ENCODE data around the gene UTP25.

DNA sequence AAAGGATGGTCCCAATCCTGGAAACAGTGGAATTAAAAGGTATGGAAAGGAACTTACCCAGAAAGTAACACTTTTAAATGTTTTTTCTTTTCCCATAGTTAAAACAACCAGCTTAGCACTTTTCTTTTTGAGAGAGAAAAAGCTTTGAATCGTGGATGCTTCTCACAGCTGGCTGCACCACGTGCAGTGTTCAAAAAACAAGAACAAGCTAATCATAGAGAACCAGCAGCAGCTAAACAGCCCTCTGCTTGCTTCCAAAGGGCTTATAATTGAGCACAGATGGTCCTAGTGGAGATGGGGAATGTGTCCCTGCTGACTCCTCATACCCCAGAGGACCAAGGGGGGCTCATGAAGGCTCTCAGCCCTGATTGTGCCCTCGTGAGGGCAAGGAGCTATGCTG is 26.4 kb downstream of the UTP25 start:
- TF ChIP-seq EZH2phosphoT487 (IDR thresholded peaks at IDR 0.05; ENCODE audit: low read depth) (no peak), CTCF (IDR thresholded peaks at IDR 0.05; ENCODE audit: low read depth, low read length) (no peak)
